GM12873 (cell line): ENCODE measurements around the gene GFPT2.

ENCODE experiments used
- CTCF ChIP-seq: IDR thresholded peaks from 2 replicates; pipeline ENCODE4 v1.5.1; 2012; ENCODE audit warnings: low read depth, mild to moderate bottlenecking, moderate library complexity, low read length, control low read depth; ENCODE audit not compliant: insufficient read depth; ENCODE audit errors: missing control alignments

The GFPT2 gene

GRCh38 chr5:180311216-180311615 is 41.9 kb downstream of the GFPT2 start:
- TF ChIP-seq CTCF, result no peak

- no peak for TF ChIP-seq CTCF
Observed at GRCh38 chr5:180306796-180307195, 46.3 kb downstream of the GFPT2 start.

GRCh38 chr5:180305481-180305880 is 47.7 kb downstream of the GFPT2 start:
- no peak for TF ChIP-seq CTCF

GRCh38 chr5:180304431-180305375 is 48.4 kb downstream of the GFPT2 start:
- TF ChIP-seq CTCF, result no peak

- no peak for TF ChIP-seq CTCF
Observed at GRCh38 chr5:180304016-180304292, 49.2 kb downstream of the GFPT2 start.

- no peak for TF ChIP-seq CTCF
Observed at GRCh38 chr5:180303226-180304015, 49.7 kb downstream of the GFPT2 start.

- no peak for TF ChIP-seq CTCF
Observed at GRCh38 chr5:180302256-180302655, 50.9 kb downstream of the GFPT2 start.
